SK-N-SH (cell line): ENCODE results near the gene ADAM30. TPM values are rescaled to one million over a fixed set of nuclear protein-coding genes. Genes with fewer than 3 reads are reported as not detected.

ENCODE experiments used
- CTCF ChIA-PET: fragments of 300-600, 350-600 bp; formaldehyde crosslinking; extraction: SDS; loops from one replicate; lab custom pipeline; 2021; lab: Yijun Ruan, JAX
- POLR2A ChIA-PET: fragments of 350-600 bp; sonication (Branson Sonifier 250); formaldehyde crosslinking; extraction: SDS; loops from one replicate; lab custom pipeline; 2020; ENCODE audit warnings: antibody characterized with exemption, inconsistent platforms; lab: Yijun Ruan, JAX
- DNase-seq: peaks from one replicate; pipeline ENCODE4 v3.0.0; 2012
- H2AFZ ChIP-seq: fragments of 200-600 bp; sonication (generic); 2 replicates; pipeline ENCODE4 v1.8.1; 2016; ENCODE audit warnings: antibody characterized with exemption, mild to moderate bottlenecking, low read depth
- H3F3A ChIP-seq: fragments of 200-600 bp; sonication (generic); replicated peaks from 2 replicates; pipeline ENCODE3; 2016; ENCODE audit warnings: antibody characterized with exemption, mild to moderate bottlenecking; ENCODE audit not compliant: insufficient read depth
- H3K27ac ChIP-seq, 2 experiments: fragments of 200-500 bp in 1 of 2; fragments of 200-600 bp in 1 of 2; sonication (Bioruptor generic) in 1 of 2; sonication (generic), shearing (Covaris generic) in 1 of 2; 2 replicates each; pipeline versions ENCODE4 v1.5.1 to v1.6.1; 2014 to 2016; ENCODE audit warnings: low read depth in 2 of 2, inconsistent platforms in 1 of 2, low read length in 1 of 2, mild to moderate bottlenecking in 1 of 2, mixed read lengths in 1 of 2
- H3K27me3 ChIP-seq: fragments of 200-600 bp; sonication (generic), shearing (Covaris generic); 2 replicates; pipeline ENCODE4 v1.6.1; 2016; ENCODE audit warnings: mixed run types; ENCODE audit not compliant: insufficient read depth
- H3K36me3 ChIP-seq, 2 experiments: fragments of 200-500 bp in 1 of 2; fragments of 200-600 bp in 1 of 2; sonication (Bioruptor generic) in 1 of 2; sonication (generic) in 1 of 2; replicated peaks in 1 of 2; 2 replicates each; pipeline versions ENCODE3 to v1.5.1; 2014 to 2016; ENCODE audit warnings: low read length in 1 of 2, mild to moderate bottlenecking in 1 of 2; ENCODE audit not compliant: insufficient read depth in 2 of 2, control insufficient read depth in 1 of 2
- H3K4me1 ChIP-seq, 2 experiments: fragments of 200-500 bp in 1 of 2; fragments of 200-600 bp in 1 of 2; sonication (Bioruptor generic) in 1 of 2; sonication (generic), shearing (Covaris generic) in 1 of 2; 2 replicates each; pipeline versions ENCODE4 v1.5.1 to v1.6.1; 2014 to 2016; ENCODE audit warnings: low read depth in 1 of 2, low read length in 1 of 2, mixed run types in 1 of 2; ENCODE audit not compliant: insufficient read depth in 2 of 2, control insufficient read depth in 1 of 2
- H3K4me2 ChIP-seq: fragments of 200-600 bp; sonication (generic), shearing (Covaris generic); 2 replicates; pipeline ENCODE4 v1.6.1; 2017; ENCODE audit warnings: mixed run types
- H3K4me3 ChIP-seq, 2 experiments: fragments of 200-500 bp in 1 of 2; fragments of 200-600 bp in 1 of 2; sonication (Bioruptor generic) in 1 of 2; sonication (generic), shearing (Covaris generic) in 1 of 2; 2 replicates each; pipeline versions ENCODE4 v1.5.1 to v1.8.1; 2014 to 2016; ENCODE audit warnings: low read depth in 2 of 2, inconsistent platforms in 1 of 2, low read length in 1 of 2, mild to moderate bottlenecking in 1 of 2, mixed read lengths in 1 of 2, moderate library complexity in 1 of 2
- H3K79me2 ChIP-seq: fragments of 200-600 bp; sonication (generic); 2 replicates; pipeline ENCODE4 v1.8.1; 2017; ENCODE audit warnings: mild to moderate bottlenecking; ENCODE audit not compliant: insufficient read depth
- H3K9ac ChIP-seq: fragments of 200-600 bp; sonication (generic); 2 replicates; pipeline ENCODE4 v1.6.1; 2017; ENCODE audit warnings: mixed run types
- H3K9me2 ChIP-seq: fragments of 200-600 bp; sonication (generic); 2 replicates; pipeline ENCODE4 v1.6.1; 2017; ENCODE audit warnings: mixed run types
- H3K9me3 ChIP-seq: fragments of 200-600 bp; sonication (generic); 2 replicates; pipeline ENCODE4 v1.6.1; 2017; ENCODE audit warnings: mixed run types, mild to moderate bottlenecking, moderate library complexity
- H4K20me1 ChIP-seq: fragments of 200-600 bp; sonication (generic); 2 replicates; pipeline ENCODE4 v1.6.1; 2017; ENCODE audit warnings: mild to moderate bottlenecking, mixed run types; ENCODE audit not compliant: insufficient read depth
- ELF1 ChIP-seq: IDR thresholded peaks from 2 replicates; pipeline ENCODE4 v1.4.0; 2012
- EP300 ChIP-seq, 2 experiments: IDR thresholded peaks; 2 replicates each; pipeline versions ENCODE4 v1.4.0 to v1.6.1; 2012; ENCODE audit warnings: borderline replicate concordance in 1 of 2, low read depth in 1 of 2, low read length in 1 of 2
- EZH2phosphoT487 ChIP-seq: fragments of 200-600 bp; sonication (generic); IDR thresholded peaks from 2 replicates; pipeline ENCODE4 v1.6.1; 2017; ENCODE audit warnings: low read depth, mixed run types, mild to moderate bottlenecking, antibody characterized with exemption, moderate library complexity, borderline replicate concordance
- FOXM1 ChIP-seq: IDR thresholded peaks from 2 replicates; pipeline ENCODE4 v1.4.0; 2012; ENCODE audit warnings: low read depth, mild to moderate bottlenecking
- IRF3 ChIP-seq: fragments of 150-350 bp; IDR thresholded peaks from 2 replicates; pipeline ENCODE4 v1.6.1; 2016; ENCODE audit warnings: mild to moderate bottlenecking, low read depth, low read length
- MAX ChIP-seq: IDR thresholded peaks from 2 replicates; pipeline ENCODE4 v1.4.0; 2012; ENCODE audit warnings: low read depth
- POLR2AphosphoS5 ChIP-seq: IDR thresholded peaks from 2 replicates; pipeline ENCODE4 v1.6.1; 2012; ENCODE audit warnings: low read depth, low read length
- RCOR1 ChIP-seq: fragments of 150-350 bp; IDR thresholded peaks from 2 replicates; pipeline ENCODE4 v1.6.1; 2017; ENCODE audit warnings: antibody characterized with exemption, low read length
- SIN3A ChIP-seq: IDR thresholded peaks from 2 replicates; pipeline ENCODE4 v1.6.1; 2012; ENCODE audit warnings: low read depth, mild to moderate bottlenecking, low read length, moderate library complexity, borderline replicate concordance
- USF1 ChIP-seq: IDR thresholded peaks from 2 replicates; pipeline ENCODE4 v1.4.0; 2012; ENCODE audit warnings: low read depth, borderline replicate concordance
- WGBS: methylation state at CpG from one replicate; pipeline ENCODE4 v1.1.6; 2017; ENCODE audit warnings: low lambda C conversion rate; 5-methylcytosine and 5-hydroxymethylcytosine counted together
- polyA plus RNA-seq, 3 experiments: library from polyadenylated mRNA; depleted of rRNA; stranded (reverse); fragments of >200 nt; gene quantifications; 2 replicates each; pipeline ENCODE4 v1.2.3, GENCODE V29; 2012

Gene ADAM30
- polyA plus RNA-seq, 1 of the 3 experiments (the other 2 are of a cell fraction), result not detected

- CTCF ChIA-PET, result interaction anchor here (0.9 to 1.5 kb wide), 2 partner anchors 21 to 37 kb away, joined by 3 to 4 read pairs; no protein-coding TSS in a partner anchor
- TF ChIP-seq EZH2phosphoT487 (no peak), MAX (no peak)
- no peak overlapping the region for H3K4me2 ChIP-seq
- no peak overlapping the region for H2AFZ ChIP-seq
- no peak overlapping the region for H3K4me3 ChIP-seq
- H4K20me1 ChIP-seq, result no peaks in the 10 kb centered on the region
- H3K9ac ChIP-seq, result no peak overlapping the region
- no peak overlapping the region for H3K27ac ChIP-seq
- H3K9me2 ChIP-seq, result no peaks in the 10 kb centered on the region
- no peak for DNase-seq
- 0 out of 2 replicates have a peak, but pooled peaks cover 7% of the 10 kb centered on the region for H3K9me3 ChIP-seq
- peaks cover 11% of the 10 kb centered on the region for H3F3A ChIP-seq
- no peaks in the 10 kb centered on the region for H3K79me2 ChIP-seq
- WGBS, result 85% methylated on average over 4 of the region's 4 CpGs
- peaks cover 0 to 21% of the 10 kb centered on the region in 2 experiments for H3K36me3 ChIP-seq
- H3K4me1 ChIP-seq, result no peaks in the 10 kb centered on the region
- no peaks in the 10 kb centered on the region for H3K27me3 ChIP-seq
- POLR2A ChIA-PET, result no interaction called here
Measured at GRCh38 chr1:119906927-119907652, 10.8 kb upstream of the ADAM30 start.

DNA sequence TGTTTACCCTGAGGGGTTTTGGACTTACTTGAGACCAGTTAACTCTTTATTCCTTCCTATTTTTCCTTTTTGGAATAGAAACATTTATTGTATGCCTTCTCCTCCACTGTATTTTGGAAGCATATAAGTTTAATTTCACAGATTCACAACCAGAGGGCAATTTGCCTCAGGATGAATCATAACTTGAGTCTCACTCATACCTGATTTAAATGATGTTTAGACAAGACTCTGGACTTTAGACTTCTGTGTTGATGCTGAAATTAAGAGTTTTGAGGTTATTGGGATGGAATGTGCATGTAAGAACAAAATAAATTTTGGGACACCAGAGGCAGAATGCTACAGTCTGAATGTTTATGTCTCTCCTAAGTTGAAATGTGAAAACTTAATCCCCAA is 7.1 kb upstream of the ADAM30 start:
- DNase-seq, result no peak
- CTCF ChIA-PET, result interaction anchor here (1.0 kb wide), 1 partner anchor 33 kb away, joined by 4 read pairs; no protein-coding TSS in a partner anchor

GRCh38 chr1:119902775-119903442 is 6.6 kb upstream of the ADAM30 start:
- H3F3A ChIP-seq, result no peaks in the 10 kb centered on the region
- 61% methylated on average over 3 of the region's 4 CpGs for WGBS
- no peak overlapping the region for H3K4me3 ChIP-seq
- no peak overlapping the region for H2AFZ ChIP-seq
- no peaks in the 10 kb centered on the region for H3K79me2 ChIP-seq
- POLR2A ChIA-PET, result no interaction called here
- H3K27ac ChIP-seq, result no peak overlapping the region
- no peak for DNase-seq
- no peaks in the 10 kb centered on the region for H4K20me1 ChIP-seq
- CTCF ChIA-PET, result no interaction called here
- no peaks in the 10 kb centered on the region for H3K9me2 ChIP-seq
- H3K4me2 ChIP-seq, result no peak overlapping the region
- H3K9ac ChIP-seq, result no peak overlapping the region
- TF ChIP-seq ELF1, result no peak
- TF ChIP-seq RCOR1, result no peak
- TF ChIP-seq SIN3A, result no peak
- no peak for TF ChIP-seq IRF3
- TF ChIP-seq FOXM1, result no peak
- no peak for TF ChIP-seq USF1
- 0 out of 2 replicates have a peak, but pooled peaks cover 7% of the 10 kb centered on the region for H3K9me3 ChIP-seq
- H3K27me3 ChIP-seq, result no peaks in the 10 kb centered on the region
- H3K36me3 ChIP-seq, result peaks cover 0 to 2% of the 10 kb centered on the region in 2 experiments
- H3K4me1 ChIP-seq, result no peaks in the 10 kb centered on the region; a peak in 1 of 4 replicates

More for the DNA sequence above, 7.1 kb upstream of the ADAM30 start:
- peaks cover 0 to 4% of the 10 kb centered on the region in 2 experiments for H3K36me3 ChIP-seq
- H3K4me3 ChIP-seq, result no peak overlapping the region
- H4K20me1 ChIP-seq, result no peaks in the 10 kb centered on the region
- H3F3A ChIP-seq, result peaks cover 2% of the 10 kb centered on the region
- H3K4me2 ChIP-seq, result no peak overlapping the region
- H3K9me2 ChIP-seq, result no peaks in the 10 kb centered on the region
- 0 out of 2 replicates have a peak, but pooled peaks cover 7% of the 10 kb centered on the region for H3K9me3 ChIP-seq
- H3K4me1 ChIP-seq, result no peaks in the 10 kb centered on the region; a peak in 1 of 4 replicates
- H3K9ac ChIP-seq, result no peak overlapping the region
- no peak overlapping the region for H2AFZ ChIP-seq
- H3K27ac ChIP-seq, result no peak overlapping the region
- no peaks in the 10 kb centered on the region for H3K79me2 ChIP-seq
- no peak for TF ChIP-seq EP300 (IDR thresholded peaks at IDR 0.05; ENCODE audit: borderline replicate concordance in 1 of 2, low read depth in 1 of 2, low read length in 1 of 2)
- no peak for TF ChIP-seq POLR2AphosphoS5
- no peaks in the 10 kb centered on the region for H3K27me3 ChIP-seq
- POLR2A ChIA-PET, result no interaction called here
